NCI-H524 (cell line): ENCODE data around the gene GTF3C2.
"Not testable (repeated sequence)": the region's sequence is repeated elsewhere in the genome, so short reads cannot be mapped to it uniquely, and the experiment has no call there.

Experiments
- DNase-seq, 2 experiments: peaks; one replicate each; lab custom pipeline; 2025; lab: John Stamatoyannopoulos, UW

The GTF3C2 gene

DNA sequence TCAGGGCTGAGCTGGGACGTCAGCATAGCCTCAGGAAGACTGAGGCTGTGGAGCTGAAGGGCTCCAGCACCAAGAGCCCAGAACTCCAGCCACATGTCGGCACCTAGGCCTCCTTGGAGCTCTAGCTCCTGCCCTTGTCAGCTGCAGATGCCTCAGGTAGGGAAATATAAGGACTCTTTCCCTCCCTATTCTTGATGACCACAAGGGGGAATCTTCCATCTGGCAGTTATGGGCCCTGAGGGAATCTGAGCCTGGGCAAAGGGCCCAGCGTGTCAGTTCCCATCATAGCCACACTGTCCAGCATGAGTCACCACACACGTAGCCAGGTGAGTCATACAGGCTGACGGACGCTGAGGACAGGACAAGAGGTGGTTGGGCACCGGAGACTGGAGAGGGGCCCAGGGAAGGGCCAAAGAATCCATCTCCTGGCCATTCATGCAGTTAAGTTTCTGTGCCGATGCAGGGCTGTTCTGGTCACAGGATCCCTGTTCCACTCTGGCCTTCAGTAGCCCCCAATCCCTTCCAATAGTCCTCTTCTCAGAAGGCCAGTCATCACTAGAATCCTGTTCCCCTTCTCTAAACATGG is 35.5 kb downstream of the GTF3C2 start:
- DNase-seq: peak in 1 of 2 experiments; percentile 52

DNA sequence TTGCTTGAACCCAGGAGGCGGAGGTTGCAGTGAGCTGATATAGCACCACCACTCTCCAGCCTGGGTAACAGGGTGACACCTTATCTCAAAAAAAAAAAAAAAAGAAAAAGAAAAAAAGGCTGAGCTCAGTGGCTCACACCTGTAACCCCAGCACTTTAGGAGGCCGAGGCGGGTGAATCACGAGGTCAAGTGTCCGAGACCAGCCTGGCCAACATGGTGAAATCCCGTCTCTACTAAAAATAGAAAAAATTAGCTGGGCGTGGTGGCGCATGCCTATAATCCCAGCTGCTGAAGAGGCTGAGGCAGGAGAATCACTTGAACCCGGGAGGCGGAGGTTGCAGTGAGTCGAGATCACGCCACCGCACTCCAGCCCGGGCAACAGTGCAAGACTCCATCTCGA is 36.7 kb downstream of the GTF3C2 start:
- not testable (repeated sequence) for DNase-seq

DNA sequence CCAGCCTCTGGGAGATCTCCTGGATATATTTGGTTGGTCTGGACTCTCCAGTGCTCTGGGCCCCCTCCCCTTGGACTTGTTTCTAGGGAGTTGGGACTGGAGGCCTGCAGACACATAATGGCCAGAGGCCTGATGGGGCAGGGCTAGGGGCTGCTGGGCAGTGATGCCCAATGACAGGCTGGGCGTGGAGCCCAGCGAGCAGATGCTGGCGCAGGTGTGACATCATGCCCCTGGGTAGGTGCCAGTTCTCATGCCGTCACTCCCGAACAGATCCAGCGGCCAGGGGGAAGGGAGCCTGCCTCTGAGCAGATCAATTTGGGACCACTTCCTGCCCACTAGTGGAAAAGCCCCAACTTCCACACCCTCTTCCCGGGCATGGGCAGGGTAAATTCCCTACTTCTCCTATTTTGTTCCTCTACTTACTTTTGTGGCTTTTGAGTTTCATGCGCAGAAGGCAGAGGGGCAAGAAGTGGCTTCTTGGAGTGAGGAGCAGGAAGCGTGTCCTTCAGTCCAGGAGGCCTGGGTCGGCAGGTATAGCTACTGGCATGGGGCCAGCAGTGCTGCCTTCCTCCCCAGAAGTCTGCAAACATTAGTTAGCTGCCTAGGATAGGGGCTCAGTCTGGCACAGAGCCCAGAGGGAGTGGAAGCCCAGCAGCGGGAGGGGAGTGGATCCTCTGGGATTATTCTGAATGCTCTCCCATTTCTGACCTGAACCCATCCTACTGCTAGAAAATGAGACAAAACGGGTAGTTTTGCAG is 39.7 kb downstream of the GTF3C2 start:
- DNase-seq: no peak

DNA sequence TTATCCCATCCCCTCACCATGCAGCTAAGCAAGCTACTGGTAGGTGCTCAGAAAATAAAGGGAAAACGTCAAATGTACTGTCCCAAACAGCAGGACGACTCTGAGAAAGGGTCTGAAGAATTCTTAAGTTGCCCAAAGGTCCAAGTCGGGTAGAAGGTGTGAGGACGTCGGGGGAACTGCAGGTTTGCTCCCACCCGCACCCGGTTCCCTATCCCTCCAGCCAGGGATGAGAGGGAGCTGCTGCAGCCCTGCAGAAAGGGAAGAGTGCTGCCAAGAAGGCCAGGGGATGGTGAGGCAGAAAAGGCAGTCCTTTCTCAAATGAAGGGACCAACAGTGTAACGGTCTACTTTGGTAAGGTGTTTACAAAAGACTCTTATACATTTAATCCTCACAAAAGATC is 41.4 kb downstream of the GTF3C2 start:
- DNase-seq: no peak

DNA sequence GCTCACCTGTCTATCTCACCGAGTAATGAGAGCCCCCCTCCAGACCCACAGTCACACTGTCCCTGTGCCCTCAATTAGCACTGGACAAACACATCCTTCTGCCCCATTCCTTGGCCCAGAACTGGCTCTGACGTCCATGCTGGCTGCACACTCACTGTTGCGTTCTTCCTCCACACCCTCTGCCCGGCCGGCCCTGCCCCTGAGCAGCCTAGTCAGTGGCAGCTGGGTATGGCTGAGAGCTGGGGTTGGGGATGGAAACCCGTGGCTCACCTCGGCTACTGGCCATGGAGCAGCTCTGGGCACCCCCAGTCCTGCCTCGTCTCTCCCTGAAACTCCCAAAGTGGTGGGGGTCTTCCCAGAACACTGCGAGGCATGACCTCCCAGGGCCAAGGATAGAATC is 41.9 kb downstream of the GTF3C2 start:
- DNase-seq: no peak

DNA sequence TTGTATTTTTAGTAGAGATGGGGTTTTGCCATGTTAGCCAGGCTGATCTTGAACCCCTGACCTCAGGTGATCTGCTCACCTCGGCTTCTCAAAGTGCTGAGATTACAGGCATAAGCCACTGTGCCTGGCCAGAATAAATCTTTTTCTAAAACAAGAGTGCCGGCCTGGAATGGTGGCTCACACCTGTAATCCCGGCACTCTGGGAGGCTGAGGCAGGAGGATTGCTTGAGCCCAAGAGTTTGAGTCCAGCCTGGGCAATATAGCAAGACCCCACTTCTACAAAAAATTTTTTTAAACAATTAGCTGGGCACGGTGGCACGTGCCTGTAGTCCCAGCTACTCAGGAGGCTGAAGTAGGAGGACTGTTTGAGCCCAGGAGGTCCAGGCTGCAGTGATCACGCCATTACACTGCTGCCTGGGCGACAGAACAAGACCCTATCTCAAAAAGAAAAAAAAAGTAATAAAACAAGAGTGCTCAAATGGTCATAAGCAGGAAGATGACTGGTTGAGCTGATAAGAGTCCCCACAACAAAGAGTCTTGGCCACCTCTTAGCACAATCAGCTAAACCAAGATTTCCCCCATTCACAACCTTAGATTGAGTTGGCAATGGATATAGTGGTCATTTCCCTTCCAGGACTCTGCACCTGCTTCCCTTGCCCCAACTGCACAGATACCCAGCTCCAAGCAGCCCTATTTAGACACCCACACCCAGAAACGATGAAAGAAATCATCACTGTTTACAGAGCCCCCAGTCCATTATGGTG is 42.5 kb downstream of the GTF3C2 start:
- no peak for DNase-seq

DNA sequence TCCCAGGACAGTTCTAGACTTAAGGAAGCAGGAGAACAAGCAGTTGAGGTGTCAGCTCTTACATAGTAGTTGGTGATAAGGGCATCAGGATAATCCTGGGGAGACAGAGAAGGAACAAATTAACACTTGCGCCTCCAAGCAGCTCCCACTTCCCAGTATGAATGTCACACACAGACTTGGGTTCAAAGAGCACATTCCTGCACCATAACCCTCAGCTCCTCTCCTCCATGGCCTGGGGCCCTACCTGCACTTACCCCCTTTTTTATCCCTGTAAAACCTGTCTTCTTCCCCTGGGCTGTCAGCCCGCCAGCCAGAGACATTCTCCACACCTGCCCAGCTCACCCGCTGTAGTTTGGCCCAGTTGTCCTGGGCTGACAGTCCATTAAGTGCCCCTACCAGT is 44.4 kb downstream of the GTF3C2 start:
- DNase-seq: no peak

DNA sequence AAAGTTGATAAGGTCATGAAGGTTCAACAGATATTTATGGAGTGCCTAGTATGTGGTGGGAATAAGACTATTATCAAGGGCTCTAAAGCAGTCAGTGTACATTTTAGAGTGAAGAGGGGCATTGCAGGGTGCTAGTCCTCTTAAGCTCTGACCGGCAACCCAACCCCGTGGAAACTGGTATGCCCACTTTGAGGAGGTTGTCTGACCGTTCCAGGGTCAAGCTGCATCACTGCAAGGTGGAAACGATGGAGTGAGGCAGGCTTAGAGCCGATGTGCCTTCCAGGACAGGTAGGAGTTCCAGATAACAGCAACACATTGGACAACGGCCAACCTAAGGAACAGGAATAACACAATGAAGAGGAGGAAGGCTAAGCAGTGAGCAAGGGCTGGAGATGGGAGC is 46.9 kb downstream of the GTF3C2 start:
- DNase-seq: no peak

DNA sequence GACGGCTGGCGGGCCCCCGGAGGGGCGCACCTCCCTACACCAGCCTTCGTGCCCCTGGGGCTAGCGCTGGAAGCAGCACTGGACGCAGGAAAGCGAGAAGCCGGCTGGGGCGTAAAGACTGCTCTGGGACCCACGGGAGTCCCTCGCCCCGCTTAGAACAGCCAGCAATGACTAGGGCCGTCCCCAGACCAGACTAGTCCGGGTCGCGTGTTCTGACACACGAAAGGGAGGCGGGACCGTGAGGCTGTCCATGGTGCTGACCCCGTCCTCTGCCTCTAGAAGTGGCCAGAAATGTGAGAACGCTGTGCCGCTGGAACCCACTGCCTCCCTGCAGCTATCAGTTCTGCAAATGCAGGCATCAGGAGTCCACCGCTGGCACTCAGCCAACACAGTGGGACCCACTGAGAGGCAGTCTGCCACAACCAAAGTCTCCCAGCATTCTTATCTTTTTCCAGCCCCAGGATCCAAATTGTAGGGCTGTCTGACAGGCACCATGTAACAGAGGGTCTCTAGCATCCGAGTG is 48.1 kb downstream of the GTF3C2 start, which contains the start of gene UCN:
UCN (minus strand) TSS at position 87 of the 523 bp plus-strand sequence. CDS start 550 bp downstream, outside the sequence.
- peak in 1 of 2 experiments; percentile 35 for DNase-seq

DNA sequence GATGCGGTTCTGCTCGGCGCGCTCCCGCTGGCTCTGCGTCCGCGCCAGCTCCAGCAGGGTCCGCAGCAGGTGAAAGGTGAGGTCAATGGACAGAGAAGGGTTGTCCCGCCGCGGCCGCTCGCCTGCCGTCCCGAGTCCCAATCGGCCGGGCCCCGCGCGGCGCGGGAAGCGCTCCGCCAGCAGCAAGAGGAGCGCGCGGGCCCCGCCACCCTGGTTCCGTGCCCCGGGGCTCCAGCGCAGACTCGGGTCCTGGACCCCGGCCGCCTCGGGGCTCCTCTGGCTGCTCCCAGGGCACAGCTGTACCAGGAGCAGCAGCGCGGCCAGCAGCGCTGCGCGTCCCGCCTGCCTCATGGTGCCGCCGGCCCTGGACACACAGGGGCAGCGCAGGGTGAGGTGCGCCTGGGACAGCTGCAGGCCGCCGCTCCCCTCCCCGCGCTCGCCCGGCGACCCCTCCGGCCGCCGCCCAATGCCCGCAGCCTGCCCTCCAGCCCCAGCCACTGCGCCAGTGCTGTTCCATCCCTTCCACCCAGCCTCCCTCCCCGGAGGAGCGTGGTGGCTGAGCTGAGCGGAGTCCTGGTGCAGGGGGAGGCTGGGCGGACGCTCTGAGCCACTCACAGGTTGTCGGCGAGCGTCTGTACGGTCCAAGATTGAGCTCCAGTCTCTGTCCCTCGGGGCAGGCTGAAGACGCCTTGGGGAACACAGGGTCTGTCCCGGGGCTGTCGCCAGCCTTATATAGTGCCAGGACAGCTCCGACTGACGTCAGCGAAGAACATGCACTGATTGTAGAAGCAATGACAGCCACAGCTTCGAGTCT is 48.8 kb downstream of the GTF3C2 start:
- DNase-seq: no peak

DNA sequence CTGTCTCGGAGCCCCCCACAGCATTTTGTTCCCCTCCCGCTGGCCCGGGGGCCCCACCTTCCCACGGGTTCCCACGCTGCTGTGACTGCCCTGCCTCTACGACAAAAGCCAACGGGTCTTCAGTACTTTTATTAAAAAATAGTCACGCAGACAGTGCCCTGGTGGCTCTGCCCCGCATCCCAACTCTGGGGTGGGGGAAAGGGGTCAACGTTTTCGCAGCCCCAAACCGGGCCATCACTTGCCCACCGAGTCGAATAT is 49.3 kb downstream of the GTF3C2 start:
- no peak for DNase-seq

DNA sequence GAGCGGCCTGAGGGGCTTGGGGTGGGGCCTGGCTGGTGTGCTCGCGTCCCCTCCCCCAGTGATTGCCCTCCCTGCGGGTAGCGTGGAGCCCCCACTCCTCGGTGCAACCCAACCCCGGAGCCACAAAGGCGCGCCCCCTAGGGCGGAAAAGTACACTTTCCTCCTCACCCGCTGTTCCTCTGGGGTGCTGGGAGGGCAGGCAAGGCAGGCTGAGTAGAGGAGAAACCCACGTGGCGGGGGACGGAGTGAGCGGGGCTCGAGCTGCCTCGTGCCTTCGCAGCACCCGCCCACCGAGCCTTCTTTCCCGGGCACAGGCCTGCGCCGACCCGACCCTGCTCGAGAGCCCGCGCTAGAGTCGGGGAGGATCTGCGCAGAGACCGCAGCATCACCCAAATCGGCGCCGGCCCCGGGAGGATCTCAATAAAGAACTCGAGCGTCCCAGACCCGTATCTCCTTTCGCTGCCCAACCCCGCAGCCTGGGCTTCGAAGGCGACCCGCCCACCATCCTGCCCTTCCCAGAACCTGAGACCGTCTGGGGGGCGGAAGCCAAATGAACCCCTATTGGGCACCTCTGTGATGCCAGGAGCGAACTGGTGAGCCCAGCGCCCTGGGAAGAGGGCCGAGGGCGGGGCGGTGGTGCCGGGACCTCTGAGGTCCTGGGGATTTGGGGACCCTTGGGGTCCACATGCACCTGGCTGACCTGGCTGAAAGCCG is 49.8 kb downstream of the GTF3C2 start:
- peak in 1 of 2 experiments; percentile 43 for DNase-seq

DNA sequence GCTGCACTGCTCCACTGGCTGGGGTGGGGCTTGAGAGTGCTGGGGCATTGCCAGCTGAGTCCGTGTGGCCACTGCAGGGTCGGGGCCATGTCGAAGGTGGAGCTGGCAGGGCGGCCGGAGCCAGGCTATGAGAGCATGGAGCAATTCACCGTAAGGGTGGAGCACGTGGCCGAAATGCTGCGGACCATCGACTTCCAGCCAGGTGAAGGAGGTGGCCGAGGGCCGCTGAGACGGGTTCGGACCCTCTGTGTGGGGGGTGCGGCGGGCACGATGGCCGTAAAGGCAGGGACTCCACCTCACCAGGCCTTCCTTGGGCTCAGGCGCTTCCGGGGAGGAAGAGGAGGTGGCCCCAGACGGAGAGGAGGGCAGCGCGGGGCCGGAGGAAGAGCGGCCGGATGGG is 50.4 kb downstream of the GTF3C2 start:
- no peak for DNase-seq

DNA sequence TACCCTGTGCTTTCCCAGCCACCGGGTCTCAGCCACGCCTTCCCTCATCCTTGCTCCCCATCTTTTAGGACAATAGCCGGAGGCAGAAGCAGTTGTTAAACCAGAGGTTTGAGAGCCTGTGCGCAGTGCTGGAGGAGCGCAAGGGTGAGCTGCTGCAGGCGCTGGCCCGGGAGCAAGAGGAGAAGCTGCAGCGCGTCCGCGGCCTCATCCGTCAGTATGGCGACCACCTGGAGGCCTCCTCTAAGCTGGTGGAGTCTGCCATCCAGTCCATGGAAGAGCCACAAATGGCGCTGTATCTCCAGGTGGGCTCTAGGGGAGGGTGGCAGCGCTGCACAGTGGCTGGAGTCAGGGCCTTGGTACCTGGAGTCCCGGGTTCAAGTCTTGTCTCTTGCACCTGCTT is 51.0 kb downstream of the GTF3C2 start:
- DNase-seq: no peak

DNA sequence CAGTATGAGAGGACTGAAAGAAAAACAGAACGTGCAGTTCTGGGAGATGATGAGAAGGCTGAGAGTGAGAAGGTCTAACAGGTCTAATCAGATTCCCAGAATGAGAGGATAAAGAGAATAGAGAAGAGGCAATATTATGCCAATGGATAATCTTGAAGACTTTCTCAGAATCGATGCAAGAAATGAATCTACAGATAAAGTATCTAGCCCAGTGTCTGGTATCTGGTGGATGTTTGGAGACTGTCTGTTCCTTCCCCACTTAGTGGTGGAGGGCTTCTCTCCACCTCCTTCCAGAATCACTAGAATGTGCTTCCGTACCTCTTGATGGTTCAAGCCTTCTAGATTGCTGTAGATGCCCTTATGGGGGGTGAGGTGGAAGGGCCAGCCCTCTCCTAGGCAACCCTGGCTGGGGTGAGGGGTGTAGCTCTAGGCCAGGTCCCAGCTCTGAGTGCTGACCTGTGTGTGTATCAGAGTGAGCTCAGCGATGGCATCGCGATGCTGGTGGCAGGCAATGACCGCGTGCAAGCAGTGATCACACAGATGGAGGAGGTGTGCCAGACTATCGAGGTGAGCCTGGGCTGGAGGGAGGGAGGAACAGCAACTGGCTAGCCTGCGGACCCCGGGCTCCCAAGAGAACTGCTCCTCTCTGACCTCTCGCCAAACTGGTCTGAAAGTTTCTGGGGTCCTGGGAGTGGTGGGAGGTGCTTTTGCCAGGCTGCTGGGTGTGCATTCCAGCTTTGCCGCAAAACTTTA is 51.9 kb downstream of the GTF3C2 start:
- no peak for DNase-seq

DNA sequence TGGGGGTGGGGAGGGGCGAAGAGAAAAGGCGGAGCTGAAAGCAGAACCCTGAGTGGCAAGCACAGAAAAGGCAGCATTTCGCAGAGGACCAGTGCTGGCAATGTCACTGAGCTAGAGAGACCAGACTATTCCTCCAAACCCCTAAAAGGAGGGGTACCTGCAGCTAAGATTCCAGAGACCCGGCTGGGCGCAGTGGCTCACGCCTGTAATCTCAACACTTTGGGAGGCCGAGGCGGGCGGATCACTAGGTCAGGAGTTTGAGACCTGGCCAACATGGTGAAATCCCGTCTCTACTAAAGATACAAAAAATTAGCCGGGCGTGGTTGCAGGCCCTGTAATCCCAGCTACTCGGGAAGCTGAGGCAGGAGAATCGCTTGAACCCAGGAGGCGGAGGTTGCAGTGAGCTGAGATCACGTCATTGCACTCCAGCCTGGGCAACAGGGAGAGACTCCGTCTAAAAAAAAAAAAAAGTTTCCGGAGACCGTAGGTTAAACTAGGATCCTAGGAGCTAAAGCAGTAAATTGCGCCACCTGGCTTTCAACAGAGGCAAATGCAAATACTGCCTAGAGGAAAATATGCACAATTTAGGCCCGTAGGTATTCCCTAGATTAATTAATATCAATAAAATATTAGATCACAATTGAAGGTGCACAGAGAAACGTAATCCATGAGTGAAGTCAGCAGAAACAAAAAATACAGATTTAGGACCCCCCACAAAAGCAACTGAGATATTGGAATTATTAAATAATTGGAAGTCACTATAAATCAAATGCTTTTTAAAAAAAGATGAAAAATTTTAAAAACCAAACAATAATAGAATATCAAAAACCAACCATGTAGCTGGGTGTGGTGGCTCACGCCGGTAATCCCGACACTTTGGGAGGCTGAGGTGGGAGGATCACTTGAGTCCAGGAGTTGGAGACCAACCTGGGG is 53.2 kb downstream of the GTF3C2 start:
- peak; percentile 48 to 77 for DNase-seq

DNA sequence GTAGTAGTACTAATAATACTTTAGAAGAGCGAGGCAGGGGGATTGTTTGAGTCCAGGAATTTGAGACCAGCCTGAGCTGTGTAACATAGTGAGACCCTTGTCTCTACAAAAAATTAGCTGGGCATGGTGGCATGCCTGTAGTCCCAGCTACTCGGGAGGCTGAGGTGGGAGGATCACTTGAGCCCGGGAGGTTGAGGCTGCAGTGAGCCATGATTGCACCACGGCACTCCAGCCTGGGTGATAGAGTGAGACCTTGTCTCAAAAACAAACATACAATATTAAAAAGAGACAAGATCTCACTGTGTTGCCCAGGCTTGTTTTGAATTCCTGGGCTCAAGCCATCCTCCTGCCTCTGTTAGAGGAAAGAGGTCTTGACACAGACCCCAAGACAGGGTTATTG is 56.0 kb downstream of the GTF3C2 start:
- not testable (repeated sequence) for DNase-seq

DNA sequence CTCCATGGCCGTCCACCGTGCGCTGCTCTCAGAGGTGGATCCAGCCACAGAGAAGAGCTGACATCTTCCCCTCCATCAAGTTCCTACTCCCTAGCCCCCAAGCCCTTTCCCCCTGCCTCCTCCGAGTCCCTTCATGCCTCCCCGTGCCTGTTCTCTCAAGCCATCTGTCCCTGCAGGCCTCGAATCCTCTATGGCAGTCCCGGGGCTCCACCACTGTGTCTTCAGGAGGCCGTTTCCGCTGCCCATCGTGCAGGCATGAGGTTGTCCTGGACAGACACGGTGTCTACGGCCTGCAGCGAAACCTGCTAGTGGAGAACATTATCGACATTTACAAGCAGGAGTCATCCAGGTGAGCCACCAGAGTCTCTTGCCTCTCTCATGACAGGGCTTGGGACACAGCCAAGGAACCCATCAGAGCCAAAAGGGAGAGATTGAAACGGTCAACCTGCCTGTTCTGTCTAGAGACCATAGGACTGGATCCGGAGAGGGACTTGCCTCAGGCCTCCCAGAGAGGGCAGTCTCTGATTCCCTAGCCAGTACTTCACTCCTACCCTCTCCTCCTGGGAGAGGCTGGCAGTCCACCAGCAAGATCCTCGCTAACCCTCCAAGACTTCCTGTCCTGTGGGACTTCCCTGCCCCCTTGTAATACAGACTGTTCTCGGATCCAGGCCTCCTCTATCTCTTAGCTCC is 58.0 kb downstream of the GTF3C2 start:
- DNase-seq: no peak

DNA sequence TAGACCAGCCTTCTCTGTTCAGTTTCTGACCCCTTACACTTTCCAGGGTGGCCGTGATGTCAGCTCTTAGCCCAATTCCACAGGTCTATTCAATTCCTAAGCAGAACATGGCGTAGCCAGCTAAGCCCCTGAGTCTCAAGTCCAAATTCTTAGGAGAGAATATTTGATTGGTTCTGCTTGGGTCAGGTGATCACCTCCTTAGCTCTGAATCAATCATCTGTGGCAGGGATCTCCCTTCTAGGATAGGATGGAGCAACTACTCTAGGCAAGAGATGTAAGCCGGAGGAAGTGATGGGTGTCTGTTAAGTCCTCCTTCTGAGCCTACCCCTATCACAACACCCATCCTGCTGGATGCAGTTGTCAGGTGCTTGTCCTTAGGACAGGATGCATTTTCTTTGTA is 59.4 kb downstream of the GTF3C2 start:
- DNase-seq: no peak
